C4-2B (cell line): Measurements from ENCODE around the gene TACR1.

Experiments
- ZFX ChIP-seq: fragments of 450-650 bp; IDR thresholded peaks from 2 replicates; pipeline ENCODE4 v1.6.1; 2017
- TF ChIP-seq, protein P1 (sequence below): fragments of 450-650 bp; conservative IDR thresholded peaks from 2 replicates; pipeline ENCODE4 v1.5.1; 2017; ENCODE audit warnings: mild to moderate bottlenecking

DNA sequence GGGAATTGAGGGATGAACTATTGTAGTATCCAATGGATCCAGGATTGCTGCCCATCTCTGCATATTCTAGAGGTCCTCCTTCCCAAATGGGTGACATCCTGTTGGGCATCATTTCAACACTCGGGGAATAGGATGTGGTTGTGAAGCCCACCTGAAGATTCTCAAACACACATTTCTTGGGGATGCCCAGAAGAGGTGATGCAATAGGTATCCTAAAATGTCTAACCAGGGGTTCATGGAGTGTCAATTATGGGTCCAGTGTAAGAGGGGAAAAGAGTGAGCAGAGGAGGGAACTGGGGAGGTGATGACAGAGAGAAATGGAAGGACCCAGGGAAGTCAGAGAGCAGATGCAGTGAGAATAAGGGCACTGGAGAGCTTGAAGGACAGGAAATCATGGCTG is 188.7 kb downstream of the TACR1 start:
- TF ChIP-seq, protein P1, sequence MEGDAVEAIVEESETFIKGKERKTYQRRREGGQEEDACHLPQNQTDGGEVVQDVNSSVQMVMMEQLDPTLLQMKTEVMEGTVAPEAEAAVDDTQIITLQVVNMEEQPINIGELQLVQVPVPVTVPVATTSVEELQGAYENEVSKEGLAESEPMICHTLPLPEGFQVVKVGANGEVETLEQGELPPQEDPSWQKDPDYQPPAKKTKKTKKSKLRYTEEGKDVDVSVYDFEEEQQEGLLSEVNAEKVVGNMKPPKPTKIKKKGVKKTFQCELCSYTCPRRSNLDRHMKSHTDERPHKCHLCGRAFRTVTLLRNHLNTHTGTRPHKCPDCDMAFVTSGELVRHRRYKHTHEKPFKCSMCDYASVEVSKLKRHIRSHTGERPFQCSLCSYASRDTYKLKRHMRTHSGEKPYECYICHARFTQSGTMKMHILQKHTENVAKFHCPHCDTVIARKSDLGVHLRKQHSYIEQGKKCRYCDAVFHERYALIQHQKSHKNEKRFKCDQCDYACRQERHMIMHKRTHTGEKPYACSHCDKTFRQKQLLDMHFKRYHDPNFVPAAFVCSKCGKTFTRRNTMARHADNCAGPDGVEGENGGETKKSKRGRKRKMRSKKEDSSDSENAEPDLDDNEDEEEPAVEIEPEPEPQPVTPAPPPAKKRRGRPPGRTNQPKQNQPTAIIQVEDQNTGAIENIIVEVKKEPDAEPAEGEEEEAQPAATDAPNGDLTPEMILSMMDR: no peak
- no peak for TF ChIP-seq ZFX
